Activated B cell treated with CpG ODN at 0.5 μM for 24 hours (primary cell): Measurements from ENCODE around the gene BNIP3. TPM values are rescaled to one million over a fixed set of nuclear protein-coding genes. Genes with fewer than 3 reads are reported as not detected.

Source experiments
- ATAC-seq: fragments of 200-7000 bp; cut with Tn5 transposase; one replicate; pipeline ENCODE4 v1.10.0; 2021; ENCODE audit warnings: low read depth, mild to moderate bottlenecking, moderate library complexity
- CTCF ChIA-PET: fragments of 350-600 bp; sonication (Branson Sonifier 250); formaldehyde crosslinking; loops from one replicate; lab custom pipeline; 2021; ENCODE audit warnings: antibody characterized with exemption; lab: Charles Lee
- POLR2A ChIA-PET: fragments of 350-600 bp; sonication (Branson Sonifier 250); formaldehyde crosslinking; loops from one replicate; lab custom pipeline; 2021; ENCODE audit warnings: antibody characterized with exemption; lab: Charles Lee
- DNase-seq: peaks from one replicate; pipeline ENCODE4 v3.0.0; 2022
- H3K27ac Mint-ChIP-seq: one replicate; pipeline ENCODE4 v1.8.0; 2020; ENCODE audit warnings: mixed read lengths
- H3K27me3 Mint-ChIP-seq: one replicate; pipeline ENCODE4 v1.8.0; 2021; ENCODE audit warnings: mixed read lengths
- H3K36me3 Mint-ChIP-seq: one replicate; pipeline ENCODE4 v1.8.0; 2021; ENCODE audit warnings: low read depth, mixed read lengths
- H3K4me1 Mint-ChIP-seq: one replicate; pipeline ENCODE4 v1.8.0; 2021; ENCODE audit warnings: mixed read lengths
- H3K4me3 Mint-ChIP-seq: one replicate; pipeline ENCODE4 v1.8.0; 2020; ENCODE audit warnings: mild to moderate bottlenecking, mixed read lengths
- H3K9me3 Mint-ChIP-seq: one replicate; pipeline ENCODE4 v1.8.0; 2020; ENCODE audit warnings: mixed read lengths
- intact Hi-C: fragments of 100-400 bp; cut with micrococcal nuclease; formaldehyde crosslinking; loops from one replicate; pipeline ENCODE4 v1.15.1; 2024
- total RNA-seq: library from RNA; stranded (reverse); gene quantifications from 2 replicates; pipeline ENCODE4 v1.2.3, GENCODE V29; 2022
- TF ChIP-seq, protein P1 (sequence below): fragments of 200-600 bp; IDR thresholded peaks from one replicate; pipeline ENCODE4 v1.8.0; 2022; ENCODE audit warnings: antibody characterized with exemption, mild to moderate bottlenecking

BNIP3 gene
- total RNA-seq, 1 donor from 2014 or later: 10.6 TPM

DNA sequence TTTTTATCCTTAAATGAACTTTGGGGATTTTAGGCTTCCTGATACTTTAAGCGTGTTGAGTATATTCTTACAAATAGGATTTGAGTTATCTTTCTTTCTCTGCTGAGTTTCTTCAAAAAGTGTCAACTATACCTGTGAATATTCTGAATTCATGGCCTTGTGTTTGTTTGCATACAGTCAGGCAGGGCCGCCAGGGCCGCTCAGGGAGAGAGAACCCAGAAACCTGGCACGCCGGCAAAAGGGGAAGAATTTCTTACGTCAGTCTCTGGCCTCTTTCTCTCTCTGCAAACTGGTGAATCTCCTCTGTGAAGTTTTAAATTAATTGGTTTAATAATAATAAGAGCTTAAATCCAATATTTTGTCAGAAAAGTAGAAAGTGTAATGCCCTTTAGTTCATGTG, 29.3 kb upstream of the BNIP3 start:
- DNase-seq: no peak
- H3K27ac Mint-ChIP-seq: no peak overlapping the region
- intact Hi-C loops: no loop called here
- H3K4me3 Mint-ChIP-seq: no peak overlapping the region
- peaks cover 8% of the 10 kb centered on the region for H3K27me3 Mint-ChIP-seq
- ATAC-seq: no peak
- no peaks in the 10 kb centered on the region for H3K9me3 Mint-ChIP-seq
- no peaks in the 10 kb centered on the region for H3K4me1 Mint-ChIP-seq
- POLR2A ChIA-PET: no interaction called here
- H3K36me3 Mint-ChIP-seq: no peaks in the 10 kb centered on the region
- CTCF ChIA-PET: no interaction called here
- TF ChIP-seq, protein P1, sequence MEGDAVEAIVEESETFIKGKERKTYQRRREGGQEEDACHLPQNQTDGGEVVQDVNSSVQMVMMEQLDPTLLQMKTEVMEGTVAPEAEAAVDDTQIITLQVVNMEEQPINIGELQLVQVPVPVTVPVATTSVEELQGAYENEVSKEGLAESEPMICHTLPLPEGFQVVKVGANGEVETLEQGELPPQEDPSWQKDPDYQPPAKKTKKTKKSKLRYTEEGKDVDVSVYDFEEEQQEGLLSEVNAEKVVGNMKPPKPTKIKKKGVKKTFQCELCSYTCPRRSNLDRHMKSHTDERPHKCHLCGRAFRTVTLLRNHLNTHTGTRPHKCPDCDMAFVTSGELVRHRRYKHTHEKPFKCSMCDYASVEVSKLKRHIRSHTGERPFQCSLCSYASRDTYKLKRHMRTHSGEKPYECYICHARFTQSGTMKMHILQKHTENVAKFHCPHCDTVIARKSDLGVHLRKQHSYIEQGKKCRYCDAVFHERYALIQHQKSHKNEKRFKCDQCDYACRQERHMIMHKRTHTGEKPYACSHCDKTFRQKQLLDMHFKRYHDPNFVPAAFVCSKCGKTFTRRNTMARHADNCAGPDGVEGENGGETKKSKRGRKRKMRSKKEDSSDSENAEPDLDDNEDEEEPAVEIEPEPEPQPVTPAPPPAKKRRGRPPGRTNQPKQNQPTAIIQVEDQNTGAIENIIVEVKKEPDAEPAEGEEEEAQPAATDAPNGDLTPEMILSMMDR: no peak

GRCh38 chr10:132010483-132010882, 28.8 kb upstream of the BNIP3 start:
- ATAC-seq (no peak), DNase-seq (no peak)
- ChIA-PET POLR2A (no interaction called here), CTCF (interaction anchor here (0.9 kb wide), 1 partner anchor 12 kb away, joined by 4 read pairs; no protein-coding TSS in a partner anchor)
- Mint-ChIP-seq H3K27ac (no peak overlapping the region), H3K9me3 (no peaks in the 10 kb centered on the region), H3K27me3 (peaks cover 10% of the 10 kb centered on the region), H3K36me3 (no peaks in the 10 kb centered on the region), H3K4me3 (no peak overlapping the region), H3K4me1 (no peaks in the 10 kb centered on the region)
- intact Hi-C loops: no loop called here
- TF ChIP-seq, protein P1: no peak

GRCh38 chr10:132009575-132009974, 27.9 kb upstream of the BNIP3 start:
- TF ChIP-seq, protein P1: no peak
- CTCF ChIA-PET: no interaction called here
- no peak overlapping the region for H3K4me3 Mint-ChIP-seq

GRCh38 chr10:132007681-132008080, 26.0 kb upstream of the BNIP3 start:
- H3K36me3 Mint-ChIP-seq: no peaks in the 10 kb centered on the region
- intact Hi-C loops: no loop called here
- no peak for DNase-seq
- ChIA-PET POLR2A (no interaction called here), CTCF (no interaction called here)
- H3K9me3 Mint-ChIP-seq: no peaks in the 10 kb centered on the region
- H3K27me3 Mint-ChIP-seq: peaks cover 10% of the 10 kb centered on the region
- TF ChIP-seq, protein P1: no peak
- no peak overlapping the region for H3K4me3 Mint-ChIP-seq
- H3K27ac Mint-ChIP-seq: no peak overlapping the region
- H3K4me1 Mint-ChIP-seq: no peaks in the 10 kb centered on the region
- ATAC-seq: no peak

More at GRCh38 chr10:132009575-132009974, 27.9 kb upstream of the BNIP3 start:
- Mint-ChIP-seq H3K9me3 (no peaks in the 10 kb centered on the region), H3K36me3 (no peaks in the 10 kb centered on the region), H3K4me1 (no peaks in the 10 kb centered on the region), H3K27me3 (peaks cover 10% of the 10 kb centered on the region), H3K27ac (no peak overlapping the region)
- DNase-seq: no peak
- POLR2A ChIA-PET: no interaction called here
- no peak for ATAC-seq
- intact Hi-C loops: no loop called here

DNA sequence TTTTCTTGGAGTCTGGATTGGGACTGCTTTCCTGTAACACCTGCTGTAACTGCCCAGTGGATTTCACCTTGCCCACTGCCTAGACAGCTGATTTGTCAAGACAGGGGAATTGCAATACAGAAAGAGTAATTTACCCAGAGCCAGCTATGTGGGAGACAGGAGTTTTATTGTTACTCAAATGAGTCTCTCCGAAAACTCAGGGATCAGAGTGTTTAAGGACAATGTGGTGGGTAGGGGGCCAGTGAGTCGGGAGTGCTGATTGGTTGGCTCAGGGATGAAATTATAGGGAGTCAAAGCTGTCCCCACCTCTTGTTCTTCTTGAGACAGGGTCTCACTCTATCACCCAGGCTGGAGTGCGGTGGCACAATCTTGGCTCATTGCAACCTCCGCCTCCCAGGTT, 25.2 kb upstream of the BNIP3 start:
- H3K27me3 Mint-ChIP-seq: peaks cover 15% of the 10 kb centered on the region
- H3K4me1 Mint-ChIP-seq: no peaks in the 10 kb centered on the region
- H3K9me3 Mint-ChIP-seq: no peaks in the 10 kb centered on the region
- DNase-seq: no peak
- ATAC-seq: no peak
- CTCF ChIA-PET: no interaction called here
- H3K27ac Mint-ChIP-seq: no peak overlapping the region
- no peak overlapping the region for H3K4me3 Mint-ChIP-seq
- TF ChIP-seq, protein P1: no peak
- H3K36me3 Mint-ChIP-seq: no peaks in the 10 kb centered on the region
- intact Hi-C loops: no loop called here
- POLR2A ChIA-PET: no interaction called here
